GM23248 (cell line): ENCODE results near the gene MMP24OS.

ENCODE experiments used
- EZH2 ChIP-seq: fragments of 200-600 bp; sonication (generic); IDR thresholded peaks from 2 replicates; pipeline ENCODE4 v1.6.1; 2018; ENCODE audit warnings: antibody characterized with exemption, mild to moderate bottlenecking; ENCODE audit not compliant: insufficient read depth, poor library complexity, severe bottlenecking
- EZH2phosphoT487 ChIP-seq: fragments of 200-600 bp; sonication (generic); IDR thresholded peaks from 2 replicates; pipeline ENCODE4 v1.6.1; 2018; ENCODE audit warnings: antibody characterized with exemption, moderate library complexity, mild to moderate bottlenecking, low read depth; ENCODE audit not compliant: insufficient read depth

GRCh38 chr20:35318502-35319157 lies 40.7 kb upstream of the MMP24OS start:
- TF ChIP-seq EZH2 (no peak), EZH2phosphoT487 (no peak)
